Measurements from ENCODE around the gene VWA7.

Gene VWA7

GRCh38 chr6:31750411-31751022, 26.6 kb downstream of the VWA7 start:
- TF ChIP-seq JUND (IDR thresholded peaks at IDR 0.05; ENCODE audit: low read depth) = no peak
- no peak for DNase-seq (ENCODE audit: low read depth in 1 of 2, low spot score in 1 of 2)
- in situ Hi-C loops (cut with HindIII; ENCODE audit: low pct_unique_long_range_greater_than_20kb, low sequenced_read_pairs) = no loop called here

- DNase-seq (ENCODE audit: low read depth in 1 of 2, low spot score in 1 of 2) = peak in 1 of 2 experiments; percentile 52
- no peak for TF ChIP-seq JUND (IDR thresholded peaks at IDR 0.05; ENCODE audit: low read depth)
- in situ Hi-C loops (cut with HindIII; ENCODE audit: low pct_unique_long_range_greater_than_20kb, low sequenced_read_pairs) = no loop called here
Measured at GRCh38 chr6:31749301-31750036, 27.7 kb downstream of the VWA7 start.

- no peak for TF ChIP-seq JUND (IDR thresholded peaks at IDR 0.05; ENCODE audit: low read depth)
- in situ Hi-C loops (cut with HindIII; ENCODE audit: low pct_unique_long_range_greater_than_20kb, low sequenced_read_pairs) = no loop called here
- no peak for DNase-seq (ENCODE audit: low read depth in 1 of 2, low spot score in 1 of 2)
Measured at GRCh38 chr6:31744422-31744821, 32.7 kb downstream of the VWA7 start.

- TF ChIP-seq JUND (IDR thresholded peaks at IDR 0.05; ENCODE audit: low read depth) = no peak
- no peak for DNase-seq (ENCODE audit: low read depth in 1 of 2, low spot score in 1 of 2)
- in situ Hi-C loops (cut with HindIII; ENCODE audit: low pct_unique_long_range_greater_than_20kb, low sequenced_read_pairs) = no loop called here
Measured at GRCh38 chr6:31742894-31743293, 34.2 kb downstream of the VWA7 start.

- in situ Hi-C loops (cut with HindIII; ENCODE audit: low pct_unique_long_range_greater_than_20kb, low sequenced_read_pairs) = no loop called here
Measured at GRCh38 chr6:31741815-31742214, 35.3 kb downstream of the VWA7 start.

GRCh38 chr6:31740397-31741223, 36.5 kb downstream of the VWA7 start:
- no peak for TF ChIP-seq JUND (IDR thresholded peaks at IDR 0.05; ENCODE audit: low read depth)
- in situ Hi-C loops (cut with HindIII; ENCODE audit: low pct_unique_long_range_greater_than_20kb, low sequenced_read_pairs) = no loop called here
- DNase-seq (ENCODE audit: low read depth in 1 of 2, low spot score in 1 of 2) = no peak

More at GRCh38 chr6:31741815-31742214, 35.3 kb downstream of the VWA7 start:
- TF ChIP-seq JUND (IDR thresholded peaks at IDR 0.05; ENCODE audit: low read depth) = no peak
- no peak for DNase-seq (ENCODE audit: low read depth in 1 of 2, low spot score in 1 of 2)

GRCh38 chr6:31739639-31740396, 37.3 kb downstream of the VWA7 start, which contains the start of gene MSH5:
MSH5 (plus strand) TSS chr6:31740005; CDS start chr6:31740467, 462 bp downstream.
- in situ Hi-C loops (cut with HindIII; ENCODE audit: low pct_unique_long_range_greater_than_20kb, low sequenced_read_pairs) = no loop called here
- TF ChIP-seq JUND (IDR thresholded peaks at IDR 0.05; ENCODE audit: low read depth) = no peak
- DNase-seq (ENCODE audit: low read depth in 1 of 2, low spot score in 1 of 2) = peak; percentile 95 to 99

GRCh38 chr6:31737991-31738979, 38.8 kb downstream of the VWA7 start:
- peak in 1 of 2 experiments; percentile 76 for DNase-seq (ENCODE audit: low read depth in 1 of 2, low spot score in 1 of 2)
- in situ Hi-C loops (cut with HindIII; ENCODE audit: low pct_unique_long_range_greater_than_20kb, low sequenced_read_pairs) = no loop called here
- TF ChIP-seq JUND (IDR thresholded peaks at IDR 0.05; ENCODE audit: low read depth) = no peak

GRCh38 chr6:31737315-31737990, 39.7 kb downstream of the VWA7 start:
- no peak for TF ChIP-seq JUND (IDR thresholded peaks at IDR 0.05; ENCODE audit: low read depth)
- DNase-seq (ENCODE audit: low read depth in 1 of 2, low spot score in 1 of 2) = no peak
- in situ Hi-C loops (cut with HindIII; ENCODE audit: low pct_unique_long_range_greater_than_20kb, low sequenced_read_pairs) = no loop called here

- DNase-seq (ENCODE audit: low read depth in 1 of 2, low spot score in 1 of 2) = no peak
- in situ Hi-C loops (cut with HindIII; ENCODE audit: low pct_unique_long_range_greater_than_20kb, low sequenced_read_pairs) = no loop called here
- no peak for TF ChIP-seq JUND (IDR thresholded peaks at IDR 0.05; ENCODE audit: low read depth)
Measured at GRCh38 chr6:31736768-31737314, 40.3 kb downstream of the VWA7 start.
